ENCODE measurements around the gene PLTP.
A peak's percentile ranks its signal among the peaks of the same experiment; 100 is the strongest.
"Not testable (repeated sequence)": the region's sequence is repeated elsewhere in the genome, so short reads cannot be mapped to it uniquely, and the experiment has no call there.

Gene PLTP, protein sequence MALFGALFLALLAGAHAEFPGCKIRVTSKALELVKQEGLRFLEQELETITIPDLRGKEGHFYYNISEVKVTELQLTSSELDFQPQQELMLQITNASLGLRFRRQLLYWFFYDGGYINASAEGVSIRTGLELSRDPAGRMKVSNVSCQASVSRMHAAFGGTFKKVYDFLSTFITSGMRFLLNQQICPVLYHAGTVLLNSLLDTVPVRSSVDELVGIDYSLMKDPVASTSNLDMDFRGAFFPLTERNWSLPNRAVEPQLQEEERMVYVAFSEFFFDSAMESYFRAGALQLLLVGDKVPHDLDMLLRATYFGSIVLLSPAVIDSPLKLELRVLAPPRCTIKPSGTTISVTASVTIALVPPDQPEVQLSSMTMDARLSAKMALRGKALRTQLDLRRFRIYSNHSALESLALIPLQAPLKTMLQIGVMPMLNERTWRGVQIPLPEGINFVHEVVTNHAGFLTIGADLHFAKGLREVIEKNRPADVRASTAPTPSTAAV

DNA sequence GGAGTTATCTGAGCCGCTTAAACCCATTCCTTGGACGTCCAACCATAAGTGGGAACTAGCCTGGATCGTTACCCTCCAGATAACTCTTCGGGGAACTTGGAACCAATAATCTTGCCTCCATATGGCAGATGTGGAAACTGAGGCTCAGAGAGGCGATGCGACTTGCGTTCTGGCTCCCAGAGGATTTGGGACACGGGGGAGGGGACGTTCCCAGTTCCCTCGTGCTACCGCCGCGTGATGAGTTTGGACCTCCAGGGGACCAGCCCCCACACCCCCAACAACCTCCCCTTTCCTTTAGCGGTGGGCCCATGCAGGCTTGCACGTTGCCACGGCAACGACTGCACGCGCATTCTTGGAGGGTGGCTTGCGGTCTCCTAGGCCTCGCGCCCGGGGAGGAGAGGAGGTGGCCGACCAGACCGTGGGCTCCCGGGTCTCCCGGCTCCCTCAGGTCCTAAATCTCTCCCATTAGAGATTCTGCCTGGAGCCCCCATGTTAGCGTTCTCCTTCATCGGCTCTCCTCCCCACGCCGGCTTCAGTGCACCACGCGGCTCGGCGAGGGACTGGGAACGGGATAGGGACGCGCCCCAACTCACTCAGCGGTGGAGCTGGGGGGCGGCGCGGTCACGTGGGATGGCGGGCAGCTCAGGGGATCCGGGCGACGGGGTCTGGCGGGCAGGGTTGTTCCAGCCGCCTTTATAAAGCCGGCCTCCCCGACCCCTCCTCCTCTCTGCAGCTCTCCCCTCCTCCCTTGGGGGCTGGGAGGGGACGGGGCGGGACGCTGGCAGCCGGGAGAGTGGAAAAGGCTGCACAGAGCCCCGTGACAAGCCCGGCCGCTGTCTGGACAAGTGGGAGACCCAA lies at the start of gene PLTP:
TSS of gene PLTP (minus strand) at position 670 of the 858 bp plus-strand sequence. CDS start 703 bp downstream, outside the sequence.
- no peak for DNase-seq (ENCODE audit: low read depth, low spot score)
- H3K27ac ChIP-seq = peak within 1 kb of the TSS; percentile 50

DNA sequence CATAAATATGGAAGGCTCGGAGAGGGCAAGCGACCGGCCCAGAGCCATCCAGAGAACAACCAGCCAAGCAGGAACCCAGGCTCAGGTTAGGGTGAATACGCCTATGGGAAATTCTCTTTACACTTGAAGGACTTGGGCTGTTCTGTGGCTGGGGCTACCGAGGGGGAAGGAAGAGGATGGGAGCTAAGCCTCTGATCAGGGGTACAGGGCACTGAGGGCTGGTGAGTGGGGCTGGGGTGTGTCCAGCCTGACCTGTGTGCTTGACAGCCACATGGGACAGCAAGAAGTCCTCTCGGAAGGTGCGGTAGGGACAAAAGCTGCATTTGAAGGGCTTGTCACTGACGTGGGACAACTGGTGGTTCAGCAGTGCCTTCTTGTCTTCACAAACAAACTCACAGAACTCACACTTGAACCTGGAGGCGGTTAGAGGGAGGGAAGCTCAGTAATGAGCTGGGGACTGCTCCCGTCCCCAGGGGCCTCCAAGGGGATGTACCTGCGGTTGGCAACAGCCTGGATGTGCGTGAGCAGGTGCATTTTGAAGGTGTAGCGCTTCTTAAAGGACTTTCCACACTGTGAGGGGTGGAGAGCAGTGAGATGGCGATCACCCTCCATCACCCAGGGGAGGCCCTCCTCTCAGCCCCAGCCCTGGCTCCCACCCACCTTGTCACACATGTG lies 48.1 kb upstream of the PLTP start:
- DNase-seq (ENCODE audit: low read depth, low spot score) = no peak

DNA sequence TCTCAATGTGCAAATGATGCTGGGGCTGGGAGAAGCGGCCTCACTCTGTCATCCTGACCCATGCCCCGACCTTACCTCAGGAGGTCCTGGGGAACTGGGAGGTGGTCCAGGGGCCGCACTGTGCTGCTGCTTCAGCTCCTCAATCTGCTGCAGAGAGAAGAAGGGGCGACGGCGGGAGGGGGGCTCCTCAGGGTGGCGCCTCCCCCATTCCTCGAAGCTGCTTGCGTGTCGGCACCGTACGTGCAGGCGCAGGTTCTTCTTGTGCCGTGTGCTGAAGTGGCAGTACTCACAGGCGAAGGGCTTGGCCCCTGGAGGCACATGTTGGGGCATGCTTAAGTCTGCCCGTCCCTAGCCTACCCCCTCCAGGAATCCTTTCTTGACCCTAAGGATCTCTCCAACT lies 47.2 kb upstream of the PLTP start:
- DNase-seq (ENCODE audit: low read depth, low spot score) = no peak
- H3K27ac ChIP-seq = no peak overlapping the region

More for the DNA sequence above, 48.1 kb upstream of the PLTP start:
- no peak overlapping the region for H3K27ac ChIP-seq

DNA sequence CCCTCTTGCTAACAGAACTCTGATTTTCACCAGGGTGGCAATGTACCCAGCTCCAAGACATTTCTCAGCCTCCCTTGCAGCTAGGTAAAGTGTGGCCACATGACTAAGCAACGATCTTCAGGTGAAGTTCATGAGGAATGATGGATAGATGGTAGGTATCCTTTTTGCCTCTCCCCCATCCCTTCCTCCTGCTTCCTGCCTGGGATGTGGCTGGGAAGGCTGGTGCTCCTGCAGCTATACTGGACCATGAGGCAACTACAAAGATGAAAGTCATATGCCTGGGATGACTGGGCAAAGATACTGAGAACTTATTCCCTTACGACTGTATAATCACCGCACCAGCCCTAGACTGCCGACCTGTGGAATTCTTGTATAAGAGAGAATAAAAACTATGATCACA lies 46.6 kb upstream of the PLTP start:
- no peak overlapping the region for H3K27ac ChIP-seq
- DNase-seq (ENCODE audit: low read depth, low spot score) = no peak

DNA sequence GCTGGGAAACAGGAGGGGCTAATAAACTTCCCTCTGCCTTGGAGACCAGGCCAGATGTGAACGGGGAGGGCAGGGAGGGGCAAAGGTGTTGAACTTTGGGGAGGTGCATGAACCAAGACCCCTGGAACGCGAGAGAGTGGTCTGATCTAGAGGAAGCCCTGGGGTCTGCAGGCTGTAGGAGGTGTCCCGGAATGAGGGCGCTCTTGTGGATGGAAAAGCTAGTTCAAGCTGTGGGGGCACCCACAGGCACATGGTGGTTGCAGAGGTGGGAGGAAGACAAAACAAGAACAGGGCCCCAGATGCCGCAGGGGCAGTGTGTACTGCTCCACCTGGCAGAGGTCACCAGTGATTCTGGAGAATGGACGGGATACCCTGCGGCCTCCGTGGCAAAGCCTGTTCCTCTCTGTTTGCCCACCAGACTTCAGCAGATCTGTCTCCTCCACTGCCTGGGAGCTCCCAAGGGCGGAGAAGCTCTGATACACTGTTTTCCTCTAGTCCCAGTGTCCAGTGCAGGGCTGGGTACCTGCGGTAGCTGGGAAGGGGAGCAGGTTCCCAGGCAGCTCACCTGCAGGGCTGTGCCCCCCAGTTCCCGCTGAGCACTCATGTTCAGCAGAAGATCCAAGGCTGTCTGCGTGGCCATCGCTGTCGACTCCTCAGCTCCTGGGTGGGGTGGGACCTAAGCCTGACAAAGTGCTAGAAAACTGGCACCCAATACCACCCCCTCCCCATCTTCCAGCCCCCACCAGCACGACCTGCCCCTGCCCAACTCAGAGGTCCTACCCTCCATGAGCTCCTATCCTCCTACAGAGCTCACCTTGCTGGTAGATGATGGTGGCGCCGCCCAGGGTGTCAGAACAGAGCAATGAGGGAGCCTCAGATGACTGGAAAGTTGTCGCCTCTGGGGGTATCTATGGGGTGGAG lies 45.3 kb upstream of the PLTP start:
- DNase-seq (ENCODE audit: low read depth, low spot score) = no peak

DNA sequence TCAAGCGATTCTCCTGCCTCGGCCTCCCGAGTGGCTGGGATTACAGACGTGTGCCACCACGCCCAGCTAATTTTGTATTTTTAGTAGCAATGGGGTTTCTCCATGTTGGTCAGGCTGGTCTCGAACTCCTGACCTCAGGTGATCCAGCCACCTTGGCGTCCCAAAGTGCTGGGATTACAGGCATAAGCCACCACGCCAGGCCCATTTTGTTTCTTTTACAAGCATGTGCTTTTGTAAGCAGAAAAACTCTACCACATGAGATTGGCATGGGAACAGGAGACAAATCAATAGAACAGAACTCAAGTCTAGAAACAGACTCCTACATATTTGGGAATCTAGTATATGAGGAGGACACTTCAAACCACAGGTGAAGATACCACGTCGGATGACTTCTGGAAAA lies 44.4 kb upstream of the PLTP start:
- not testable (repeated sequence) for DNase-seq (ENCODE audit: low read depth, low spot score)

More for the DNA sequence above, 45.3 kb upstream of the PLTP start:
- no peak overlapping the region for H3K27ac ChIP-seq

DNA sequence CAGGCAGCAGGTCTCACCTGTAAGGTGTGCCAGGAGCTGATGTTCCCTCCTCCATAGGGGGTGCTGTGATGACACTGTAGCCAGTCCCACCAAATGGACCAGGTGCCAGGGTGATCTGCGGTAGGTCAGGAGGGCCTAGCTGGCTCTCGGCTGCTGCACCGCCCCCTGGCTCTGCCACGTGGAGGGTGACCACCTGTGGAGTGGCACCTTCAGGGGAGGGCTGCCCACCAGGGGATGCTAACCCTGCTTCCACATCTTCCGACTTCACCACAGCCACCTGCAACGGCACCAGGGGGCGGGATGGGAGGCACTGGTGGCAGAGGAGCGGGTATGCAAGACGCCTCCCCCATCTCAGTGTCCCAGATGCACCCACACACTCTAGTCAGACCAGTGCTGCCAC lies 41.7 kb upstream of the PLTP start:
- H3K27ac ChIP-seq = no peak overlapping the region
- DNase-seq (ENCODE audit: low read depth, low spot score) = no peak

More for the DNA sequence above, 44.4 kb upstream of the PLTP start:
- H3K27ac ChIP-seq = not testable (repeated sequence)

DNA sequence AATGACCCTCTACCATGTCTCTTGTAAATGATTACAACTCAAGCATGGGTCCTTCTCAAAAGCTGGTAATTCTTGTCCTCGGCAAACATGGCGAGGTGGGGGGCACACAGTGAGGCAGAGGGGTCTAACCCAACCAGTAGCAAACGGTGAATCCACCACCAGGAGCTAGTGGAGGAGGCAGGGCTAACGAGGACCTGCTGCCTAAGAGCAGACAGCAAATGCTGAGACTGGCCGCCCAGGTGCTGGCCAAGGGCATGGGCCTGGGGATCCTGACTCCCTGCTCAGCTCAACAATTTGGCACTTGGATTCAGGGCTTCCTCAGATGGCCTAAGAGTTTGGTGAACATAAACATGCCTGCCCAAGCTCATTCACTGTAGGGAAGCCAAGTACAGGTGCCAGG lies 40.9 kb upstream of the PLTP start:
- no peak for DNase-seq (ENCODE audit: low read depth, low spot score)
- H3K27ac ChIP-seq = no peak overlapping the region

DNA sequence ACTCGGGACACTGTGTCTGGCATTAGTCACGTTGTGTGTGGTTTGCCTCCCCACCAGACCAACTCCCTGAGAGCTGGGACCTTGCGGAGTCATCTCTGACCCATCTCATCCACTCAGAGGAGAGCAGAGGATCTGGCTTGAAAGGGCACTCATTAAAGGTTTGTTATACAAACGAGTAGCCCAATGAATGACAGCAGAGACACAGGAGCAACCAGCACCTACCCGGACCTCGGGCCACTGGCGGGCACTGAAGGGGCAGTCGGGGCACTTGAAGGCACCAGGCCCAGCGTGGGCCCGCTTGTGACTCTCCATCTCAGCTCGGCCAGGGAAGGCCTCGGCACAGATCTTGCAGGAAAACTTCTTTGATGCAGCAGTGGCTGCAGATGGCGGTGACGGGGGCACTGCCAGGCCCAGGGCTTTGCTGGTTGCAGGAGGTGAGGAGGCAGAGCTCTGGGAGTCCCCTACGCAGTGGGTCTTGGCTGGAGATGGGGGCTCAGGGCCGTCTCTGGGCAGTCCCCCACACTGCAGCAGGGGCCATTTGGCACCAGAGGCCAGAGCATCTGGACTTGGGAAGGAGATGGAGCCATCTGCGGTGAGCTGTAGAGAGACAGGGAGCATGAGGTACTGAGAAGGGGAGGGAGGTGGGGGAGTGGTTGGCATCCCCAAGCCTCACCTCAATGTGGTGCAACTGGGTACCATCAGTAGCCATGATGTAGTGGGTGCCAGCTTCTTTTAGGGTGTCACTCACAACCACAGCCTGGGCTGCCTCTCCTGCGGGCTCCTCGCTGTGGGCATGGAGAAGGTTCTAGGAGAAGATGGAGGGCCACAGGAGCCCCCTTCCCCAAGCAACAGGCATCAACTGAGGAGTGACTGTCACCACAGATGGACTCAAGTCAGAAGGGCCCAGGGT lies 40.2 kb upstream of the PLTP start:
- DNase-seq (ENCODE audit: low read depth, low spot score) = no peak
- H3K27ac ChIP-seq = no peak overlapping the region

DNA sequence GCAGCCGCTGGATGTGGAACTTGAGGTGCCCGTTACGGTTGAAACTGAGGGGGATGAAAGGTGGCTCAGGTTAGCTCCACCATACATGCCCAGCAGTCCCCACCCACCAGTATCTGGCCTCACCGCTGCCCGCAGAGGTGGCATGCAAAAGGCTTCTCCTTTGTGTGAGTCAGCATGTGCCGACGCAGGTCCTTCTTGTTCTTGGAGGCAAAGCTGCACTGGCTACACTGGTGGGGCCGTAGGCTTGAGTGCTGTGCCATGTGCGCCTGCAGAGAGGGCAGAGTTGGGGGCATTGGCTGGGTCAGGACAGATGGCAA lies 38.3 kb upstream of the PLTP start:
- no peak for DNase-seq (ENCODE audit: low read depth, low spot score)
- H3K27ac ChIP-seq = no peak overlapping the region

DNA sequence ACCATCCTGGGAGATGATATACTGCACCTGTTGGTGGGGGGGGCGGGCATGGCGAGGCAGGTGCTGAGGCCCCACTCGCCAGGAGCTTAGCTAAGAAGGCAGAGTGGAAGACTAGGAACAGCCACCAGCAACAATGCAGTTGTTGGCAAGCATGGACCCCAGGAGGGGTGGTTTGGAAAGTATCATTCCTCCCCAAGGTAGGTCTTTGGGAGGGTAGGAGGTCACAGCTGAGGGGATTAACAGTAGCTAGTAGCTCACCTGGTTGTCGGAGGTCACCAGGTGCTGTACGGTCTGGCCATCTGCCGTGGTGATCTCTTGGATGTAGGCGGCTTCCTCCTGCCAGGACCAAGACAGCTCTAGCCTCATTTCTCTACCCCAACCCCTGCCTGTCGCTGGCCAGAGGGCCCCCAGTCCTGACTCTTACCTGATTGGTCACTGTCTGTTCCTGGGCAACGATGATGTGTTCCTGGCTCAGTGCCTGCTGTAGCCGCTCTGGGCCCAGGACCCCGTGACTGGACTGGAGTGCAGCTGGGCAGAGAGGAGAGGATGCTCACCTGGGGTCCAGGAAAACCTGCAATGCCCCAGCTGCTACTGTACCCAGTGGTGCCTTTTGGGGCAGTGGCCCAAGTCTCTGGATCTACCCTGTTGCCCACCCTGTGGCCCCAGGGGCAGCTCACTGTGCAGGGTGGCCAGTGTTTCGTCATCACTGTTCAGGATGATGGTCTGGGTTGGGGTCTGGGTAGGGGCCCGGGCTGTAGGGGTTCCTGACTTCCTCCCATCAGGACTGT lies 37.8 kb upstream of the PLTP start:
- DNase-seq (ENCODE audit: low read depth, low spot score) = no peak
- H3K27ac ChIP-seq = no peak overlapping the region

DNA sequence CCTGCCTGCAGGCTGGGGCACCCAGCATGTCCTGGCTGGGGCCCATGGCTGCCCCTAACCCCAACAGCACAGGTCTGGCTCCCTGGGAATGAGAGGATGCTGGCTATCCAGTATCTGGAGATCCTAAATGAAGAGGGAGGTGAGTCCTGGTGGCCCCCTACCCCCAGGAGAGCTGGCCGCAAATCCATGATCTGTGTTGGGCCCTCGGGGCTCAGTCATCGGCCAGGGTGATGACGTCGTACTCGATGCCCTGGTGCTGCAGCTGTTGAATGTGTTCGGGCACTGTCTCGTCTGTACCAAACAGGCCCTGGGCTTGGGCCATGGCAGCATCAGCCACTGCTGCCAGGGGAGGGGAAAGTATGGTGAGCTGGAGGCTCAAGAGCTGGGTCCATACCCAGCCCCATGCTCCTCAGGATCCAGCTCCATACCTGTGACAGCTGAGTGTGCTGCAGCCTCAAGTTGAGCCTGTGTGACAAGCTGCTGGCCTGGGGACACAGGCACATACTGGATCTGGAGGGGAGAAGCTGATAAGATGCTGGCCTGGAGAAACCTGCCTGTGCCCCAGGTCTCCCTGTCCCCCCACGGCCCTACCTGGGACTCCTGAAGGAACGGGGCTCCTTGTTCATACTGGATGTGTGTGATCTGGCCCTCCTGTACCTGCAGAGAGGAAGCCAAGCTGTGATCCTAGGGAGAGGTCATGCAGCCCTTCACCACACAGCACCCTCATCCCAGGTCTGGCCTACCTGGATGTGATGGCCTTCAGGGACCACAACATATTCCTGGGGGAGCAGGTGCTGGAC lies 37.0 kb upstream of the PLTP start:
- no peak overlapping the region for H3K27ac ChIP-seq
- no peak for DNase-seq (ENCODE audit: low read depth, low spot score)

DNA sequence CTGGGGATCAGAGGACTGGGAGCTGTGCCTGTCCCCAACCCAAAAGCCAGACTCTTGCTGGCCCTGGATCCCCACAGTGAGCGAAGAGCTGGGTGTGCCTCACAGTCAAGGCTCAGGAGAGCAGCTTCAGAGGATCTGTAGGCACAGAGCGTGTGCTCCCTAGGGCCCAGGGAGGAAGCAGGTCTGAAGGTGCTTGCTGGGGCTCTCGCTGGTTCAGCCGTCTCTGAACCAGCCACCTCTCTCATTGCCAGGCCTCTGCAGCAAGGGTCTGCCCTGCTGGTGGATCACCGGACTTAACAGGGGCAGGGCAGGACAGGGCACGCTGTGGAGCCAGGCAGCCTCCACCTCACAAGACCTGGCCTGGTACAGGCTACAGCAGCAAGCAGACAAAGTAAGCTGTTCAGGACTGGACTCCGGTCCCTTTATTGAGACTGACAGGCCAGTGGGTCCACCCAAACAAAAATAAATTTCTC lies 36.3 kb upstream of the PLTP start:
- no peak overlapping the region for H3K27ac ChIP-seq
- DNase-seq (ENCODE audit: low read depth, low spot score) = no peak

DNA sequence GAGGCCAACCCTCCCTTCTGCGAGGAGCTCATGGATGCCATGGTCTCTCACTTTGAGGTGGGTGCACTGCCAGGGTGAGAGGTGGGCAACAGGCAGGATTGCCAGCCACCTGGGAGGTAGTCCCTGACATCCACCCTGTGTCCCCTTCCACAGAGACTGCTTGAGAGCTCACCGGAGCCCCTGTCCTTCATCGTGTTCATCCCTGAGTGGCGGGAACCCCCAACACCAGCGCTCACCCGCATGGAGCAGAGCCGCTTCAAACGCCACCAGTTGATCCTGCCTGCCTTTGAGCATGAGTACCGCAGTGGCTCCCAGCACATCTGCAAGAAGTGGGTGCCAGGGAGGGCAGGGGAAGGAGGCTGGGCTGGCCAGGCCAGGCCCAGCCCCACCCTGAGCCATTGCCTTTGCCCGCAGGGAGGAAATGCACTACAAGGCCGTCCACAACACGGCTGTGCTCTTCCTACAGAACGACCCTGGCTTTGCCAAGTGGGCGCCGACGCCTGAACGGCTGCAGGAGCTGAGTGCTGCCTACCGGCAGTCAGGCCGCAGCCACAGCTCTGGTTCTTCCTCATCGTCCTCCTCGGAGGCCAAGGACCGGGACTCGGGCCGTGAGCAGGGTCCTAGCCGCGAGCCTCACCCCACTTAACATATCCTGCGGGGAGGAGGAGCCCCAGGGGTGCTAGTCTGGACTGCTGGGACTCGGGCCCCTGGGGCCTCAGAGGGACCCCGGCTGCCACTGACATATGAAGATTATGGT lies 35.3 kb upstream of the PLTP start:
- H3K27ac ChIP-seq = no peak overlapping the region
- no peak for DNase-seq (ENCODE audit: low read depth, low spot score)

DNA sequence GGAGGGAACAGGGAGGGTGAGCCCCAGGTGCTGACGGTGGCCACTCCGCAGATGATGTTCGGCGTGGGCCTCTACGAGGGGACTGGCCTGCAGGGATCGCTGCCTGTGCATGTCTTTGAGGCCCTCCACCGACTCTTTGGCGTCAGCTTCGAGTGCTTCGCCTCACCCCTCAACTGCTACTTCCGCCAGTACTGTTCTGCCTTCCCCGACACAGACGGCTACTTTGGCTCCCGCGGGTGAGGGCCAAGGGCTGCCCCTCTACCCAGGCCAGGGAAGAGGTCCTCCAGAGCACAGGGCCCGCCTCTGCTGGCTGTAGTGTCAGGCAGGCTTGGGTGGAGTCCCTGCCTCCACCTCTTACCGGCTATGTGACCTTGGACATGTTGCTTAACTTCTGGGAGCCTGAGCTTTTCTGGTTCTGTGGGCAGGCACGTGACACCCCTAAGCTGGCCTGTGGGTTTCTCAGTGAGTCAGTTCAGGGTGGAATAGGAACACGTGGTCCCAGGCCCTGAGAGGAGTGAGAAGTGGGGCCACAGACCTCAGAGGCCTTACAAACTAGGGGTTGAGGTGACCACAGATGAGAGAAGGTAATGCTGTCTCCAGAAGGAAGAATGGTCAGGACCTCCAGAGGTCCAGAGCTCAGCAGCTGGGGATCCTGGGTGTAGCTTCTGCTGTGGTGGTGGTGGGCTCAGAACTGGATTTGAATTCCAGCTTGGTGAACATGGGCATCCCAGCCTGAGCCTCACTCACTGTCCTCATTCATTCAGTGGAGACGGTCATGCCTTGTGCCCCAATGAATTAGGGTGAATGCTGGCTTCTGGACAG lies 34.4 kb upstream of the PLTP start:
- no peak for DNase-seq (ENCODE audit: low read depth, low spot score)
- H3K27ac ChIP-seq = no peak overlapping the region
